HG03159 (cell line): ENCODE measurements around the gene HINT2.

Experiments used
- ATAC-seq: cut with Tn5 transposase; IDR thresholded peaks from one replicate; pipeline ENCODE4 v1.9.1; 2021; ENCODE audit warnings: mild to moderate bottlenecking, moderate library complexity; ENCODE audit not compliant: unreplicated experiment

HINT2 gene

GRCh38 chr9:35781066-35781465 is 33.8 kb downstream of the HINT2 start:
- ATAC-seq, result no peak

- no peak for ATAC-seq
Measured at GRCh38 chr9:35778496-35778895, 36.3 kb downstream of the HINT2 start.

DNA sequence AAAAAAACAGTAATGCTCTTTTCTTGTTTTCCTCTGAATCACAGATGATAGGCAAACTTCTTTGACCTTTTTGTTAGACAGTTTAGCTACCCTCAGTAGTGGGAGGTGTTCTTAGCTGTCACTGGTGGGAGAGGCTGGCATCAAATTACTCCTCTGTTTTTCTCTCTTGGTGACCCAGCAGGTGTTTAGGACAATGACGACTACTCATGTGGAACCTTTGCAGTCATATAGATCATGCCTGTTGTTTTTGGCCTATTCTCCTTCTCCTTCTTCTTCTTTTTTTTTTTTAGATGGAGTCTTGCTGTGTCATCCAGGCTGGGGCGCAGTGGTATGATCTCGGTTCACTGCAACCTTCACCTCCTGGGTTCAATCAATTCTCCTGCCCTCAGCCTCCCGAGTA is 38.8 kb downstream of the HINT2 start:
- no peak for ATAC-seq

GRCh38 chr9:35774907-35775635 is 39.8 kb downstream of the HINT2 start:
- ATAC-seq, result no peak

- no peak for ATAC-seq
Measured at GRCh38 chr9:35771943-35772342, 42.9 kb downstream of the HINT2 start.

DNA sequence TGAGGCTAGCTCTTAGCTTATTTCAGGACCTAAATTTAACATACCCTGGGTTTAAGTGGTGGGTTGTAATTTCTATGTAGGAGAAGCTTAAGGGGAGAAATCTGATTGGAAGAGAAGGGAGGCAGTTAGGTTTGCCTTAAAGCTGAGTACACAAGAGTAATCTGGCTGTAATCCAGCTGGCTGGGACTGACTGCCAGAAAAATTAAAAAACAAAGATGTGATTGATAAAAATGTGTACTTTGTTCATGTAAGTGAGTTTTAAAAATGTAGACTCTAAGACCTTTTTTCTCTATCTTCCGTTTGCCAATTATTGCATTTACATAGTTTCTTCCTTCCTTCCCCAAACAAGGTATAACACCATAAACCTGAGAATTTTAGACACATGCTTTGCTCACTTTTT is 43.3 kb downstream of the HINT2 start:
- ATAC-seq, result no peak

DNA sequence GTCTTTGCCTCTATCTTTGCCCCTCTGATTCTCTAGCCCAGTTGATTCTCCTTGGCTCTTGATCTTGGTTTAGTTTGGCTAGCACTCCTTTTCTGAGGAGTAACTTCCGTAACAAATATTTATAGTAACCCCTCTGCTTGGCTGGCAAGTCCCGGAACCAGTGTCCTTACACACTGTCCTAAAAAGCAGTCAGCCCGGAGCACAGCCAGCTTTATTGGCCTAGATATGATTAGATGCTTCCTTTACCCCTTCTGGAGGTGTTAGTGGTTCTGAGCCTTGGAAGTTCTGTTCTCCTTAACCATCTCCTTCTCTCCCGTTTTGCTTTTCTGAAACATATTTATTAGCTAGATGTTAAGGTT is 43.8 kb downstream of the HINT2 start:
- ATAC-seq, result no peak

- ATAC-seq, result no peak
Measured at GRCh38 chr9:35769763-35770162, 45.1 kb downstream of the HINT2 start.

- no peak for ATAC-seq
Measured at GRCh38 chr9:35767458-35767857, 47.4 kb downstream of the HINT2 start.

- no peak for ATAC-seq
Measured at GRCh38 chr9:35766997-35767396, 47.8 kb downstream of the HINT2 start.

DNA sequence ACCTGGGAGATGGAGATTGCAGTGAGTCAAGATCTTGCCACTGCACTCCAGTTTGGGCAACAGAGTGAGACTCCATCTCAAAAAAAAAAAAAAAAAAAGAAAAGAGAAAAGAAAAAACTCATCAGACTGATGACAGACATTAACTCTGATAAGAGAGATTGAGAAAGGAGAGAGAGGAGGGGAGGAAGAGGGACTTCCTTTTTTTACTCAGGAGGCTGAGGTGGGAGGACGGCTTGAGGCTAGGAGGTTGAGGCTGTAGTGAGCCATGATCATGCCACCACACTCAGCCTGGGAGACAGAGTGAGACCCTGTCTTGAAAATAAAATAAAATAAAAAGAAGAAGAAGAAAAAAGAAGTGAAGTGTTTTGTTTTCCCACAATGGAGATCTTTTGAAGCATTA is 51.0 kb downstream of the HINT2 start:
- no peak for ATAC-seq

- no peak for ATAC-seq
Measured at GRCh38 chr9:35763181-35763580, 51.7 kb downstream of the HINT2 start.
